Natural killer cell (primary cell): ENCODE data around the gene FNDC3B. TPM values are rescaled to one million over a fixed set of nuclear protein-coding genes. Genes with fewer than 3 reads are reported as not detected.

Experiments used
- ATAC-seq, 3 donors: fragments of 150-1000 bp in 2 of 3; fragments of 200-7000 bp in 1 of 3; cut with Tn5 transposase; 1 replicate in 1 of 3; 2 replicates in 2 of 3; pipeline ENCODE4 v1.10.0; 2021; ENCODE audit warnings: mild to moderate bottlenecking in 2 of 3, moderate library complexity in 2 of 3
- DNase-seq, 2 donors: peaks; one replicate each; pipeline versions ENCODE4 v3.0.0 to v3.0.0-alpha.2; 2013 to 2021; ENCODE audit warnings: mixed read lengths in 1 of 2
- H3K27ac ChIP-seq: one replicate; pipeline ENCODE4 v1.5.1; 2013; ENCODE audit warnings: mild to moderate bottlenecking, low read length
- H3K27me3 ChIP-seq: one replicate; pipeline ENCODE4 v1.6.1; 2013; ENCODE audit warnings: low read length; ENCODE audit not compliant: control insufficient read depth, insufficient read depth
- H3K36me3 ChIP-seq: one replicate; pipeline ENCODE4 v1.6.1; 2013; ENCODE audit warnings: low read length; ENCODE audit not compliant: control insufficient read depth, insufficient read depth
- H3K4me1 ChIP-seq: one replicate; pipeline ENCODE4 v1.6.1; 2013; ENCODE audit warnings: low read length; ENCODE audit not compliant: control insufficient read depth, insufficient read depth
- H3K4me3 ChIP-seq: one replicate; pipeline ENCODE4 v1.5.1; 2013; ENCODE audit warnings: low read length
- H3K9me3 ChIP-seq: one replicate; pipeline ENCODE4 v1.6.1; 2013; ENCODE audit warnings: low read length; ENCODE audit not compliant: control insufficient read depth, insufficient read depth
- H3K27ac Mint-ChIP-seq, 2 donors: one replicate each; pipeline ENCODE4 v1.8.0; 2022; ENCODE audit warnings: mild to moderate bottlenecking in 2 of 2, mixed read lengths in 2 of 2, moderate library complexity in 1 of 2
- H3K27me3 Mint-ChIP-seq, 2 donors: one replicate each; pipeline ENCODE4 v1.8.0; 2022; ENCODE audit warnings: low read depth in 2 of 2, mixed read lengths in 2 of 2
- H3K36me3 Mint-ChIP-seq: one replicate; pipeline ENCODE4 v1.8.0; 2022; ENCODE audit warnings: mixed read lengths
- H3K4me1 Mint-ChIP-seq, 2 donors: one replicate each; pipeline ENCODE4 v1.8.0; 2022; ENCODE audit warnings: mixed read lengths in 2 of 2
- H3K4me3 Mint-ChIP-seq: one replicate; pipeline ENCODE4 v1.8.0; 2022; ENCODE audit warnings: mild to moderate bottlenecking, moderate library complexity, mixed read lengths
- H3K9me3 Mint-ChIP-seq, 2 donors: one replicate each; pipeline ENCODE4 v1.8.0; 2022; ENCODE audit warnings: mixed read lengths in 2 of 2
- CTCF ChIP-seq: fragments of 200-600 bp; IDR thresholded peaks from one replicate; pipeline ENCODE4 v1.8.0; 2022; ENCODE audit warnings: antibody characterized with exemption
- WGBS: methylation state at CpG from one replicate; pipeline ENCODE4 v1.1.7; 2013; ENCODE audit warnings: missing lambda C conversion rate; ENCODE audit not compliant: insufficient coverage; 5-methylcytosine and 5-hydroxymethylcytosine counted together
- intact Hi-C: fragments of 100-400 bp; cut with micrococcal nuclease; formaldehyde crosslinking; loops from one replicate; pipeline ENCODE4 v1.14.2; 2022
- total RNA-seq, 4 donors: library from RNA; stranded (reverse); fragments of 120-200 nt in 1 of 4; gene quantifications; one replicate each; pipeline versions ENCODE4 v1.2.3 to v1.2.4, GENCODE V29; 2013 to 2022

The FNDC3B gene
- total RNA-seq, 3 donors from 2014 or later (not counting 1 experiment from before 2014, with no cell fraction given), result 154 to 214 (median 206) TPM

GRCh38 chr3:172138792-172139507 is 99.6 kb downstream of the FNDC3B start:
- peaks cover 51% of the 10 kb centered on the region for H3K4me1 ChIP-seq
- H3K36me3 Mint-ChIP-seq, result no peaks in the 10 kb centered on the region
- DNase-seq (peak in 1 of 2 donors; percentile 39), ATAC-seq (peak; percentile 33 to 51 (median 39))
- peak overlapping the region; percentile 57 for H3K27ac ChIP-seq
- no peak for TF ChIP-seq CTCF
- no peaks in the 10 kb centered on the region for H3K27me3 Mint-ChIP-seq
- intact Hi-C loops, result no loop called here
- no peak overlapping the region for H3K4me3 ChIP-seq
- no peaks in the 10 kb centered on the region for H3K9me3 Mint-ChIP-seq
- no peaks in the 10 kb centered on the region for H3K27me3 ChIP-seq
- H3K9me3 ChIP-seq, result no peaks in the 10 kb centered on the region
- H3K4me1 Mint-ChIP-seq, result peaks cover 90 to 91% of the 10 kb centered on the region in 2 donors
- H3K4me3 Mint-ChIP-seq, result peak overlapping the region; percentile 49
- 70% methylated on average over 5 of the region's 6 CpGs for WGBS
- peak overlapping the region; percentile 82 to 88 for H3K27ac Mint-ChIP-seq
- H3K36me3 ChIP-seq, result no peaks in the 10 kb centered on the region

- H3K4me1 ChIP-seq, result peaks cover 54% of the 10 kb centered on the region
These were observed 100.3 kb downstream of the FNDC3B start for GRCh38 chr3:172139528-172140276.

GRCh38 chr3:172140499-172141391 is 101.4 kb downstream of the FNDC3B start:
- Histone ChIP-seq H3K27me3 (no peaks in the 10 kb centered on the region), H3K9me3 (no peaks in the 10 kb centered on the region), H3K4me3 (no peak overlapping the region), H3K36me3 (no peaks in the 10 kb centered on the region), H3K27ac (peak overlapping the region; percentile 21), H3K4me1 (peaks cover 54% of the 10 kb centered on the region)
- peak in 2 of 3 donors; percentile 9 to 52 for ATAC-seq
- Mint-ChIP-seq H3K9me3 (no peaks in the 10 kb centered on the region), H3K4me1 (peaks cover 89 to 90% of the 10 kb centered on the region in 2 donors), H3K36me3 (no peaks in the 10 kb centered on the region), H3K27ac (peak overlapping the region; percentile 82 to 88), H3K27me3 (no peaks in the 10 kb centered on the region), H3K4me3 (peak overlapping the region; percentile 67)
- WGBS, result 90% methylated on average over 5 of the region's 7 CpGs
- no peak for TF ChIP-seq CTCF
- no peak for DNase-seq
- intact Hi-C loops, result no loop called here

More at GRCh38 chr3:172139528-172140276, 100.3 kb downstream of the FNDC3B start:
- Mint-ChIP-seq H3K4me3 (peak overlapping the region; percentile 67), H3K9me3 (no peaks in the 10 kb centered on the region), H3K27me3 (no peaks in the 10 kb centered on the region), H3K36me3 (no peaks in the 10 kb centered on the region), H3K4me1 (peaks cover 90% of the 10 kb centered on the region in 2 donors), H3K27ac (peak overlapping the region; percentile 82 to 88)
- Histone ChIP-seq H3K9me3 (no peaks in the 10 kb centered on the region), H3K4me3 (no peak overlapping the region), H3K27ac (peak overlapping the region; percentile 5), H3K36me3 (no peaks in the 10 kb centered on the region), H3K27me3 (no peaks in the 10 kb centered on the region)
- no peak for TF ChIP-seq CTCF
- 87% methylated on average over 3 of the region's 3 CpGs for WGBS
- no peak for ATAC-seq
- no peak for DNase-seq
- intact Hi-C loops, result no loop called here
